ENCODE data around the gene CHGA.

Gene CHGA

DNA sequence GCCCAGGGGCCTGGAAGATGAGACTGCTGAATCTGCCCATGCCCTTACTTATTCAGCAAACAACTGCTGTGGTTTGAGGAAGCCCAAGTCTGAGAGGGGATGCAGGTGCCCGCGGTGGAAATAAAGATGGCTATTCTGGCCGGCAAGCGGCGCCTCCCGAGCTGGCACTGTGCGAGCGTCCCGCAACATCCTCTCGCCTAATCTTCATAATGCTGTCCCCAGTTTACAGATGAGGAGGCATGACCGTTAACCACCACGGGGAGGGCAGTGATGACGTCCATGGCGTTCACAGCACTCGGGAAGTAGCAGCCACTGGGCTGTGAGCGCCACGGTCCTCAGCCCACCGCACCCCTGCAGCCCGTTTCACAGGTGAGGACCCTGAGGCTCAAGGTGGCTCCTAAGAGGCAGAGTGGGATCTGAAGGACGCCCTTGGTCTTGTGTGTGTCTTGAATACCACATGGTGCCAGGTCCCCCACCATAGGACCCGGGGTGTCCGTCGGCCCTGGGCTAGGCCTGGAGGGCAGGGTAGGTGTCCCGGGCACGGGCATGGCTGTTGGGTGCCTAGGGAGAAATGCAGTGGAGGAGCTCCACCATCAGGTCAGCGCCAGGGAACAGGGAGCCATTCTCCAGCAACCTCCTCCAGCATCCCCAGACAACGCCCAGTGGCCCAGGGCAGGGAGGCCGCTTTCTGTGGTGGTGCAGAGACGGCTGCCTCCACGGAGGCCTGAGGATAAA, 20.2 kb downstream of the CHGA start:
- no peak for DNase-seq (ENCODE audit: low read depth in 2 of 2, low spot score in 1 of 2)

DNA sequence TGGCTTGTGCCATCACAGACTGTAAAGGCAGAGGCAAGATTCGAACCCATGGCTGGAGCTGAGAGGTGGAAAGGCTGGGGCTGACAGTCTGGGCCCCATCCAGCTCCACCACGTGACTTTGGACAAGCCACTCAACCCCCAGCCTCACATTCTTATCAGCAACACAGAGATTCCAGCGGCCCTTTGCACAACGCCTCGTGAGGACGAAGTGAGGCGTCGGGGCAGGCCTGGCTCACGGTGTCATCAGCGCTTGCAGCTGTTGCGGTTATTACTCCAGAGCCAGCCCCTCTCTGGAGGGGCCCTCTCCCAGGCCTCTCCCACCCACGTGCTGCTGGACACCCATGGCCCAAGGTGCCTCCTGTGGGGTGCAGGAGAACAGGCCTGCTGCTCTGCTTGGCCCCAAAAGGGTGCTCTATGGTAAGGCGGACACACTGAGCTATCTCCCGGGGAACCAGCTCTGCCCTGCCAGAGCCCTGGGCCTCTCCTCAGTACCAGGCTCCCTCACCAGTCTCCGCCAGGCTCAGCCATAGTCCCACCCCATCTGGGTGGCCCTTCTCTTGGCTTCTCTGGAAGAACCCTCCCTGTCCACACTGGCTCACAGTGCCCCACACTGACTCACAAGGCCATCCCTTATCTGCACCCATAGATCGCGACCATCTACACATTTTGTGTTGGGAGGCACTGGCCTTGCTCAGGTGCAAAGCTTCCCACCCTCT, 21.1 kb downstream of the CHGA start:
- DNase-seq (ENCODE audit: low read depth in 2 of 2, low spot score in 1 of 2) = no peak

DNA sequence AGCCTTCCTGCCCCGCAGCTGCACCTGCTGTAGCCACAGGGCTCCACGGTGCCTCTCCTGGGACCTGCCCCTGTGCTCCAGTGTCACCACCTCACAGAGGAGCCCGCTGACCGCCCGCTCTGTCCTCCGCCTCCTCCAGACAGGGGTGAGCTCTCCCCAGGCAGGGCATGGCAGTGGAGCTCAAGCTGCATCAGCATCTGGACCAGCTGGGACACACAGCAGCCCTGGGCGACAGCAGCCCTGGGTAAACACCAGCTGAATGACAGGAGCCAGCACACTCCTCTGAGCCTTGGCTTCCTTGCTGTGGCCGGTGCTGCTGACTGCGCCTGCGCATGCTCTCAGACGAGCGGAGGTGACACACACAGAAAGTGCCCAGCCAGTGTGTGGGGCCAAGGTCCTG, 22.0 kb downstream of the CHGA start:
- no peak for DNase-seq (ENCODE audit: low read depth in 2 of 2, low spot score in 1 of 2)

DNA sequence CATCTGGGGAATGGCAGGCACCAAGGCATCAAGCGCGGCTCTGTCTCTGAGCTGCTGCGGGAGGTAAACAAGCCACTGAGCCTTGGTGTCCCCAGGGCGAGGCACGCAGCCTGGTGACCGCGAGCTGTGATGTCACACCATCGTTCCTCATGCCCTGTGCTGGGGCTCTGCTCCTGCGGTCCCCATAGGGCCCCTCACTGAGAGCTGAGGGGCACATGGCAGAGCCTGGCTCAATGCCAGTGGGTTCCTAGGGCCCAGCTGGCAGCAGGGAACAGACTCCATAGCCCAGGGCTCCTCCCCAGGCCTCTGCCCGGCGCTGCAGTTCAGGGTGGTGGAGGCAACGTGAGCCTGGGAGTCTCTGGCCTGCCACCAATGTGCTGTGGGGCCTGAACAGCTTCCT, 22.6 kb downstream of the CHGA start:
- no peak for DNase-seq (ENCODE audit: low read depth in 2 of 2, low spot score in 1 of 2)

DNA sequence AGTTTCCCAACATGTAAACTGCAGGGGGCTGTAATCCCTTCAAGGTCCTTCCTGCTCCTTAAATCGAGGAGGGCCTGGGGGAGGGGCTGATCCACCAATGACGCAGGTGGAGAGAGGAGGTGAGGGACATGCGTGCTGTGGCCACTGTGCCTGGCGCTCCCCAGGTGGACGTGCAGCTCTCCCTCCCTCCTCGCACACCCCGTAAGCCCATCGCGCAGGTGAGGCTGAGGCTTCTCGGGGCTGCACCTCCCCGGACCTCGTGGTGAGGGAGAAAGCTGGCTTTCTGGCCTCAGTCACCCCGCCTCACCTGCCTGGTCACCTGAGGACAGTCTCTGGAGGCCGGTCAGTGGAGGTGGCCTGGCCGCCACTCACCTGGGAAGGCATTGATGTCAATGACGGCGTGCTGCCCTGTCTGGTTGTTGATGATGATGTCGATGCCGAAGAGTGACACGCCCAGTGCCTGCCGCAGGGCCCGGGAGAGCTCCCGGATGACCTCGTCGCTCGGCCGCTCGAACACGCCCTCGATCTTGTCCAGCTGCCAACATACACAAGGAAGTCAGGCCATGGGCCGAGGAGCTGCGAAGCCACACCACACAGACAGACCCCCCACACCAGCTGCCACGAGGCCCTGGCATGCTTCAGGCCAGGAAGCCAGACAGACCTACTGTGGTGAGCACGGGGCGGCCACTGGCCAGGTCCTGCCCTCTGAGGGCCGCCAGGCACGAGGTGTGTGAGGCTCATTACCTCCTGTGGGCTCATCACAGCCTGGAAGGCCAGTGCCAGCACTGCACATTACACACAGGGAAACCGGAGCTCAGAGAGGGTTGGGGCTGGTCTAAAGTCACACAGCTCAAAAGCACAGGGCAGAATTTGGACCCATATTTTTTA, 23.3 kb downstream of the CHGA start:
- DNase-seq (ENCODE audit: low read depth in 2 of 2, low spot score in 1 of 2) = no peak

DNA sequence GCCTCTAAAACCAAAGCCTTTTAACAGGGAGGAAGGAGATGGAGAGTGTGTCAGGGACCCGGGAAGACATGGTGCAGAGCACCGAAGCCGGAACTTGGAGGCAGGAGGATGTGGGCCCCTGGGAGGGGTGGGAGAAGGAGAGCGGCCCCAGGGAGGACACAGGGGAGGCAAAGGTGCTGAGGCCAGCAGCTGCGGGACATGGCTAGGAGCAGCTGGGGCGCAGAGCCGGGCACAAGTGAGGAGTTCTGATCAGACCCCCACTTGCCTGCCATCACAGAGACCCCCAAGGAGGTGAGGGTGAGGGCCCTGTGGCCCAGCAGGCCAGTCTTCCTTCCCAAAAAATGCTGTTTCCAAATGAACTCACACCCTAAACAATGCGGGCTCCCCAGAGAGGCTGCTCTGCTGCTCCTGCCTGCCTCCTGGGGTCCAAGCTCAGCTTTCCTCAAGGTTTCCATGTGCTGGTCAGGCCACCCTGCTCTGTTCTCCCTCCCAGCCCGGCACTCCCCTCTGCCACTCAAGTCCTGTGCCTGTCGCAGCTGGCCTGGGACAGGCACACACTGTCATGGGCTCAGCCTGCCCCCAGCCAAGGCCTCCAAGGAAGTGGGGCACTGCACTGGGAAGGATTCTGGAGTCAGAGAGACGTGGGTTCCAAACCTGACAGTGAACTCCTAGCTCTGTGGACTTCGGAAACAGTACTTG, 24.0 kb downstream of the CHGA start:
- DNase-seq (ENCODE audit: low read depth in 2 of 2, low spot score in 1 of 2) = no peak

DNA sequence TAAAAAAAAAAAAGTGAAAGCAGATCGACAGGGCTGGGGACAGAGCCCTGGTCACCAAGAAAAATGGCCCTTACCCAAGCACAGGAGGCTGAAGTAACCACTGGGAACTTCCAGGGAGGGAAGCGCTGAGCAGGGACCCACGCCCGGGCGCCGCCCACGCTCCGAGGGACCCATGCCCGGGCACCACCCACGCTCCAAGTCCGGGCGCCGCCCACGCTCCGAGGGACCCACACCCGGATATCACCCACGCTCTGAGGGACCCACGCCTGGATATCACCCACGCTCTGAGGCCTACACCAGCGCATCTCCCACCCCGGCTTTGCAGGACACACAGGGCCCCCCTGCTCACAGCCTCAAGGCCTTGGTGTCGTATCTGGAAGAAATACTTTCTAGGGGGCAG, 25.7 kb downstream of the CHGA start:
- DNase-seq (ENCODE audit: low read depth in 2 of 2, low spot score in 1 of 2) = no peak

DNA sequence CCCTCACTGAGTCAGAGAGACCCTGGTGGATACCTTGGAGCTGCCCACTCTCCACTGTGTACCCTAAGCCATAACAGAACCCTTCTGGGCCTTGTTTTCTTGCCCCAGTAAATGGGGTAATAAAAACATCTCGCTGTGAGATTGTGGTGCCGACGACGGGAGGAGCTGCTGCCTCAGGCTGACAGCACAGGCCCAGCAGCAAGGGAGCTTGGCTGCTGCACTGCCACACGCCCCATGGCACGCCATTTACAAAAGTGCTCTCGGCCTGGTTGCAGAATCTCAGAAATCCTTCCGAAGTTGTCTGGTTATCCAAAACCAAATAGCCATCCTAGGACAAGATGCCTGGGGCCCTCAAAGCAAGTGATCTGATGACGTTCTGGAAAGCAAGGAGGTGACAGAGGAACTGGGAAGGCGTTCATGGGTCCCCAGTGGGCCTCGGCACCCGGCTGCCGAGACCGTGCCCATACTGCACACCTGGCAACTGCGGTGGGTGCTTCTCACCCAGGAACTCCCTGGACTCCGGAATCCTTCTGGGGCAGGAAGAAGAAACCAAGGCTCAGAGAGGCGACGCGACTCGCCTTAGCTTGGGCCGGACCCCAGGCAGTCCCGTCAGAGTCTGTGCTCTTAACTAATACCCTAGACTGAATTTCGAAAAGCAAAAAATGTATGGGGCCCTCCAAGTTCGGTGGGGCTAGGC, 26.7 kb downstream of the CHGA start:
- DNase-seq (ENCODE audit: low read depth in 2 of 2, low spot score in 1 of 2) = no peak

DNA sequence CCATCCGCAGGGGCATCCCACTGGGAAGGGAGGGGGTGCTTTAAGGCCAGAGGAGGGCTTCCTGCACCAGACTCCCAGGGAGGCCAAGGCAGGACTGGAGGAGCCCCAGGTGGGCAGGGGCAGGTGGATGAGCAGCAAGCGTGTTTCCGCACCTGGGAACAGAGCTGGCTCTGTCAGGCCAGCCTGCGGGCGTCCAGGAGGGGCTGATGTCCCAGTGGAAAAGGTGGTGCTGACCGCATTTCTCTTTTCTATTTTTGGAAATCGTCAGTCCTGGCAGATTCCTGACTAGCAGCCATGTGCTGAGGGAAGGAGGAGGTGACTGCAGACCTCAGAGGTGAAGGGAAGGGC, 27.2 kb downstream of the CHGA start:
- no peak for DNase-seq (ENCODE audit: low read depth in 2 of 2, low spot score in 1 of 2)

DNA sequence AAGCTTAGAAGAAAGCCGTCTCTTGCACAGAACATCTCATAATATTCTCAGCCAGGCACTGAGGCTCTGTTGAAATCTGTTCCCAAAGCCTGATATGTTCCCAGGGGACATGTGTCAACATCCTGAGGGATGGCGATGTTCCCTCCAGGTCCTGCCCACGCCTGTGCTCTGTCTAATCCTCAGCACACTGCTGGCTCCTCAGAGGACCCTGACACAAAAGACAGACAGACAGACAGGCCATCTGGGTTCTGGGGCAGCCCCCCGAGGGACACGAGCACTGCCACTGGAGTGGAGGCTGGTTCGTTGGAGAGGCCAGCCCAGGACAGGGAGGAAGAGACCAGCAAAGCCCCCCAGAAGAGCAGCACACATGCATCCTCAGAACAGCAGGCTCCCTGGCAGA, 27.8 kb downstream of the CHGA start:
- DNase-seq (ENCODE audit: low read depth in 2 of 2, low spot score in 1 of 2) = no peak

DNA sequence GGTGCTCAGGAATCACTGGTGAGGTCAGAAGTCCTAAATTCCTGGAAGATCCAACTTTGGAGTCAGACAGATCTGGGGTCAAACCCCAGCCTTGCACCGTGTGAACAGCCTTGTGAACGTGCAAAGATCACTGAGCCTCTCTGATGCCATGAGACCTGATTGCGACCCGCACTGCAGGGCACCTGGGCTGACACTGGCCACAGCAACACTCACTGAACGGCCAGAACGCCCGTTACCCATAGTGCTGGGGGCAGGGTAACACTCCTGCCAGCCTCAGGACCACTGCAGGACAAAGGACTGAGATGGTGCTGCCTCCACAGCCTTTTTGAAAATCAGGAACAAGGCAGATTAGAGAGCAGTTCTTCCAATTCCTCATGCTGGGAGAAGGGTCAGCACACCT, 28.3 kb downstream of the CHGA start:
- DNase-seq (ENCODE audit: low read depth in 2 of 2, low spot score in 1 of 2) = no peak

DNA sequence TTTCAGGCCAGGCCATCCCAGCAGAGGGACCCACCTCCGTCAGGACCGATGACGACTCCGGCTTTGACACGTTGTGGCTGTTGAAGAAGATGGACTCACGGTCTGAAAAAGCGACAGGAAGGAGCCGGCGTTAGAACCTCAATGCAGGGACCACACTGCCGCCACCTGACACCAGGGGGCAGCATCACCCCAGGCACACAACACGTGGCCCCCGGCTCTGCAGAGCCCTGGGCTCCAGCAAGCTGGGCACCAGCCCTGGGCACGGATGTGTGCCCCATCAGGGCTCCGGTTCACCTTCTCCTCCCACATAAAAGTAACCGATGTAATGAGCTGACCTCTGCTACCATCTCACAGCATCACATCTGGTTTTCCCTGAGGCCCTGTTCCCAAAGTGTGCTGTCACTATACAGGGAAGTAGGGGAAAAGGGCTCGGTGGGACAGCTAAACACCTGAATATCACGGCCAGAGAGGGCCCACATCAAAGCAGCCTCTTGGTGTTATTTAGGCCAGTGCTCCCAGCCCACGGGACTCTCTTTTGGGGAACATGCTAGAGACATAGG, 29.0 kb downstream of the CHGA start:
- DNase-seq (ENCODE audit: low read depth in 2 of 2, low spot score in 1 of 2) = peak; percentile 55 to 59

DNA sequence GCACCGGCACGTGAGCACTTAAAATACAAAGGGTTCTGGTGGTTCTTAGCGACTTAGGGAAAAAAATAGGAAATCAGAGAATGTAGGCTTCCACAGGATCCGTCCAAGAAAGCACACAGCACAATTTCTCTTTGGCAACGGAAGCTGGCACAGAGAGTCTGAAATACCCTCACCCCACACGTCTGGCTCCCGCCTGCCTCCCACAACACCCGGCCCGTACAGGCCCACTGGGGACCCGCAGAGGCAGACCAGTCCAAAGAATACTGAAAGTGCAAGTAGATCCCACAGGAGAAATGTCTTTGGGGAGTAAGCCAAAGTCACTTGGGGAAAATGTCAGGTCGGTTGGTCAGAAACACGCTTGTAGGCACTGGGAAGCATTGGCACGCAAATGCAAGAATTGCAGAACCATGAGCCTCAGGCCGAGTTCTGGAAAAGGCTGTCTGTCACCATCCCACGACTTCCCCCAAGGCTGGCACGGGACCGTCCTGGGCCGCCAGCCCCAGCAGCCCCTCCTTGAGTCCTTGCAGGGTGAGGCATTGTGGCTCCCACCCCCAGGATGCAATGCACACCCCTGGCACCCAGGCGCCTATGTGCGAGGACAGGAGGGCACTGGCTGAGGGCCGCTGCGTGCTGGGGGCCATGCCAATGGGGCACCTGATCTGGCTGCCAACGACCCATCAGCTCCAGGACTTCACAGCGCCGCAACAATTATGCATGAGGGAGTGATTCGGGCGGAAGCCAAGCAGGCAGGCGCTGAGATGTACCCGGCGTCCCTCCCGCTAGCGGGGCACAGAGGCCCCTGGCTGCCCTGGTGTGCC, 29.7 kb downstream of the CHGA start:
- no peak for DNase-seq (ENCODE audit: low read depth in 2 of 2, low spot score in 1 of 2)

DNA sequence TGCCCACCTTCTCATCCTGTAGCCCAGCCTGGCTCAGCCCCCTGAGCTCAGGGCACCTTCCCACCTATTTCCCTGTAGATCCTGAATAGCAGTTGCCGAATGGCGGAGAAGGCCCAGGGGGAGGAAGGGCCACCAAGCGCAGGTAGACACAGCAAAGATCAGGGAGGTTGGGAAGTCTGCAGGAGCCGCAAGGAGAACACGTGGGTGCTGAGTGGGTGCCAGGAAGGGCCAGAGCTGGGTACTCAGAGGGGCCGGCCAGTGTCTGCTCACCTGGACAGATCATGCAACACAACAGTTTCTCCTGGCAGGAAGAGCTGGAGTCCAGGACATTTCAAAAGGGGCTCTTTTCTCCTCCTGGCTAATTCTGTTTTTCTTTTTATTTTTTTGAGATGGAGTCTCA, 30.6 kb downstream of the CHGA start:
- no peak for DNase-seq (ENCODE audit: low read depth in 2 of 2, low spot score in 1 of 2)

DNA sequence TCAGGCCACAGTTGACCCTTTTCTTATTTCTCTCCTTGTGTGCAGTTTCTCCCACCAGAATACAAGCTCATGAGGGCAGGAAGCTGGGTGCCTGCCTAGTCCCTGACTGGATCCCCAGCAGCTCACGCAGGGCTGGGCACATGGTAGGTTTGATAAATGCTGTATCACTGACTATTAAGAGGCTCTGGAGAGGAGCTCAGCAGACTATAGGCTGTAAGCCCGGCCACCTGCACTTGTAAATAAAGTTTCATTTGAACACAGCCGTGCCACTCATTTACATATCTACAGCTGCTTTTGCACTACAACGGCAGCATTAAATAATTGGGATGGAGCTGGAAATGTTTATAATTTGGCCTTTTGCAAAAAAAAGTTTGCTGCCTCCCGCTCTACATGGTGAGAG, 32.0 kb downstream of the CHGA start:
- no peak for DNase-seq (ENCODE audit: low read depth in 2 of 2, low spot score in 1 of 2)

DNA sequence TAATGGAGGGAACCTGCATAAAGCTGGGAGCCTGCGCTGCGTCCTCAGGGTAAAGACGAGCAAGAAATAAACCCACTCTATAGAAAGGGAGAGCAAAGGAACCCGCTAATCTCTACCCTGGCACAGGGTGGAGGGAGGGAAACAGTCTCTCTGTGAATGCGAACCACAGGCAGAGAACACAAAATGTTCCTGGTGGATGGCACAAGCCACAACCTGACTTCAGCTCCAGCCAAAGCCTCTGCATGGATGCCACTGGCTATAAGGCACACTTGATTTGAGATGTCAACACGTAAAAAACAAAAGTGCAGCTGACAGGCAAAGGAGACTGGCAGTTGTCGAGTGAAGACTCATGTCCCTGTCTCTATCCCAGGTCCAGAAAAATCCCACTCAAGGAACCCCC, 32.4 kb downstream of the CHGA start:
- no peak for DNase-seq (ENCODE audit: low read depth in 2 of 2, low spot score in 1 of 2)

DNA sequence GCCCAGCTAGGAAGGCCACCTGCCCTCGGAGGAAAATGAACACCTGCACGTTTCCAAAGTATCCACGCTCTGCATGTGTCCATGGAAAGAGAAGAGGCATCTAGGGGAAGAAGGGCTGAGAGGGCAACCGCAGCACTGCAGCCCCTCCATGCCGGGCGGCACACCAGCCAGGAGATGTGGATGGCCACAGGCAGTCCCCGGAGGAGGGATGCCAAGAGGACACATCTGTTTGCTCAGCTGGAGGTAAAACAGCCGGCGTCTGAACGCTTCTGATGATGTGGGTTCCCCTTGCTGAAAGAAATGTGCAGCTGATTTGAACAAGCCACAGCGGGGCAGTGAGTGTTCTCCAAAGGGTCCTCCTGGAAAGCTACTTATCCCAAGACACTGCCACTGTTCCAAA, 34.0 kb downstream of the CHGA start:
- no peak for DNase-seq (ENCODE audit: low read depth in 2 of 2, low spot score in 1 of 2)

DNA sequence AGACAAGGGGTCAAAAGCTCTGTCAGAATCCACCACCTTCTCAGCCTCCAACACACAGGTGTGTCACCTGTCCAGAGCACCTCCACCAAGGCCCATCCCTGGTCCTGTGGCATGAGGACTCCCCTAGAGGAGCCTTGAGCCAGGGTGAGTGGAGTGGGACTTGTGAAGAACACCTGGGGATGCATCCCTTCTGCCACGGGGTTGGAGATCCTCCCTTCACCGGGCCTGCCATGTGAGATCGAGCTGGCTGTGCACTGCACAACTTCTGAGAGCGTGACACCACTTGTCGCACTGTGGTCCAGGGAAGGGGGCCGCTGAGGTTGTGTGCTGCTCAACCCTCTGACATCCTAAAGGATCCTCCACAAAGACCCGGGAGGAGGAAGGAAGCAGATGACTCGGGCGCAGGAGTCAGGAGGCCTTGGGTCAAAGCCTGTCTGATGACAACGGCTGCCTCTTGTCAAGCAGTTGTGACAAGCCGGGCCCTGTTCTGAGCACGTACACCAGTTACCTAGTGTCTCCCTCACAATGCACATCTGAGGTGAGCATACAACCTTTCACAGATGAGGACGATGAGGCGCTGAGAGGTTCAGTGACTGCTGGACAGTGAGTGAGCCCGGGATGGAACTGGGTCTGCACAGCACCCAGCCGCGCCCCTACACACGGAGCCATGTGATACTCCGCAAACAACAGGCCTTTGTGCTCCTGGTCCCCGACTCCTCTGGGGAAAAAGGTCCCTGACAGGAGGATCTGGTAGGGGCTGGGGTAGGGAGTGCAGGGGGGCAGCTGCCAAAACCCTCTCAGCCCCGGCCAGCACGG, 35.6 kb downstream of the CHGA start:
- DNase-seq (ENCODE audit: low read depth in 2 of 2, low spot score in 1 of 2) = no peak

DNA sequence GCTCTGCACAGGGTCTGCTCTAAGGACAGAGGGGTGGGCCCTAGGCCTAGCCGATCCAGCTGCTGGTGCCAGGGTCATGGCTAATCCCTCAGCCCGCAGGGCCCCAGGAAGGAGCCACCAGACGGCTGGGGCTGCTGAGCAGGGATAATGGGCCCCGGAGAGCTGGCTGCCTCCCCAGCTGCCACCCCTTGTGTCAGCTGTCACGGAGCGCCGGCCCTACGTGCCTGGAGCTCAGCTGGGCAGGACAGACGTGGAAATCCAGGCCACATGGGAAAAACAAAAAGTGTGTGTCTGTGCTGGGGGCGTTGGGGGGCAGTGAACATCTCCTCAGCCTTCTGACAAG, 36.2 kb downstream of the CHGA start:
- DNase-seq (ENCODE audit: low read depth in 2 of 2, low spot score in 1 of 2) = no peak

Data from stimulated activated CD8-positive, alpha-beta memory T cell treated with anti-CD3 and anti-CD28 coated beads, Interleukin-4, amount 100 ng/mL, for 4 hours (primary cell).